ENCODE data around the gene PIGU.
"Not testable (repeated sequence)": the region's sequence is repeated elsewhere in the genome, so short reads cannot be mapped to it uniquely, and the experiment has no call there.

Gene PIGU

GRCh38 chr20:34531608-34532265 is 145.2 kb downstream of the PIGU start:
- no peak for DNase-seq

GRCh38 chr20:34530342-34530741 is 146.6 kb downstream of the PIGU start:
- DNase-seq: no peak

- no peak for DNase-seq
These were observed 147.2 kb downstream of the PIGU start for GRCh38 chr20:34529742-34530141.

- DNase-seq: no peak
These were observed 148.0 kb downstream of the PIGU start for GRCh38 chr20:34528921-34529297.

GRCh38 chr20:34527016-34527415 is 149.9 kb downstream of the PIGU start:
- no peak for DNase-seq

GRCh38 chr20:34526466-34526865 is 150.4 kb downstream of the PIGU start:
- DNase-seq: no peak

- no peak for DNase-seq
These were observed 151.0 kb downstream of the PIGU start for GRCh38 chr20:34525709-34526416.

GRCh38 chr20:34525342-34525708 is 151.6 kb downstream of the PIGU start:
- no peak for DNase-seq

- DNase-seq: no peak
These were observed 152.5 kb downstream of the PIGU start for GRCh38 chr20:34524426-34524825.

- DNase-seq: no peak
These were observed 153.7 kb downstream of the PIGU start for GRCh38 chr20:34522969-34523871.

- DNase-seq: not testable (repeated sequence)
These were observed 157.1 kb downstream of the PIGU start for GRCh38 chr20:34519841-34520240.

- not testable (repeated sequence) for DNase-seq
These were observed 158.0 kb downstream of the PIGU start for GRCh38 chr20:34518863-34519262.

- DNase-seq: no peak
These were observed 159.8 kb downstream of the PIGU start for GRCh38 chr20:34517114-34517505.

GRCh38 chr20:34516247-34517113 is 160.4 kb downstream of the PIGU start, which contains the start of gene DYNLRB1:
DYNLRB1 (plus strand) TSS chr20:34516422; CDS start chr20:34516459, 37 bp downstream.
- DNase-seq: peak; percentile 58

- DNase-seq: peak; percentile 4
These were observed 161.2 kb downstream of the PIGU start for GRCh38 chr20:34515484-34516246.

- no peak for DNase-seq
These were observed 161.9 kb downstream of the PIGU start for GRCh38 chr20:34514897-34515483.

- DNase-seq: not testable (repeated sequence)
These were observed 162.9 kb downstream of the PIGU start for GRCh38 chr20:34514034-34514433.

- DNase-seq: no peak
These were observed 163.9 kb downstream of the PIGU start for GRCh38 chr20:34512955-34513419.

GRCh38 chr20:34512266-34512954 is 164.5 kb downstream of the PIGU start:
- DNase-seq: no peak

- no peak for DNase-seq
These were observed 165.0 kb downstream of the PIGU start for GRCh38 chr20:34511891-34512265.

- no peak for DNase-seq
These were observed 166.3 kb downstream of the PIGU start for GRCh38 chr20:34510575-34510974.
